Vagina (tissue), 2 donors: ENCODE measurements around the gene CCDC148.

Experiments
- POLR2A ChIP-seq, 2 donors: fragments of 450-650 bp; IDR thresholded peaks; one replicate each; pipeline ENCODE4 v1.6.1; 2017; ENCODE audit warnings: antibody characterized with exemption in 2 of 2, mild to moderate bottlenecking in 2 of 2, moderate library complexity in 2 of 2
- TF ChIP-seq, protein P1 (sequence below), 3 experiments: fragments of 450-650 bp in 2 of 3; fragments of 200-600 bp in 1 of 3; sonication (generic) in 1 of 3; IDR thresholded peaks; one replicate each; pipeline ENCODE4 v1.5.1; 2017 to 2019; ENCODE audit warnings: antibody characterized with exemption in 3 of 3, mild to moderate bottlenecking in 2 of 3, moderate library complexity in 2 of 3

DNA sequence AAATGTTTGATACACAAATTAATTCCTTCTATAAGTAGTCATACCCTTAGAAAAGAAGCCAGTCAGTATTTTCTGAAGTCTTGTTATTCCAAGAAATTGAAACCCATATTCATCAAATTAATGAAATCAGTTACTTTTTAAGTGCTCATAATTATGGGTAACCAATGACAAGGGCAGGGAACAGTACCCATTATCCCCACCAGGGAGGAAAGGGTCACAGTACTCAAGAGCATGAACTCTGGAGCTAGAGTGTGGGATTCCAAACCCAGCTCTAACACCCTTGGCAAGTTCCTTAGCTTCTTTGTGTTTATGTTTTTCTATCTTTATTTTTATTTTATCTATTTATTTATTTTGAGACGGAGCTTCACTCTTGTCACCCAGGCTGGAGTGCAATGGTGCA is 68.4 kb downstream of the CCDC148 start:
- TF ChIP-seq POLR2A (IDR thresholded peaks at IDR 0.05): no peak
- TF ChIP-seq, protein P1, sequence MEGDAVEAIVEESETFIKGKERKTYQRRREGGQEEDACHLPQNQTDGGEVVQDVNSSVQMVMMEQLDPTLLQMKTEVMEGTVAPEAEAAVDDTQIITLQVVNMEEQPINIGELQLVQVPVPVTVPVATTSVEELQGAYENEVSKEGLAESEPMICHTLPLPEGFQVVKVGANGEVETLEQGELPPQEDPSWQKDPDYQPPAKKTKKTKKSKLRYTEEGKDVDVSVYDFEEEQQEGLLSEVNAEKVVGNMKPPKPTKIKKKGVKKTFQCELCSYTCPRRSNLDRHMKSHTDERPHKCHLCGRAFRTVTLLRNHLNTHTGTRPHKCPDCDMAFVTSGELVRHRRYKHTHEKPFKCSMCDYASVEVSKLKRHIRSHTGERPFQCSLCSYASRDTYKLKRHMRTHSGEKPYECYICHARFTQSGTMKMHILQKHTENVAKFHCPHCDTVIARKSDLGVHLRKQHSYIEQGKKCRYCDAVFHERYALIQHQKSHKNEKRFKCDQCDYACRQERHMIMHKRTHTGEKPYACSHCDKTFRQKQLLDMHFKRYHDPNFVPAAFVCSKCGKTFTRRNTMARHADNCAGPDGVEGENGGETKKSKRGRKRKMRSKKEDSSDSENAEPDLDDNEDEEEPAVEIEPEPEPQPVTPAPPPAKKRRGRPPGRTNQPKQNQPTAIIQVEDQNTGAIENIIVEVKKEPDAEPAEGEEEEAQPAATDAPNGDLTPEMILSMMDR (IDR thresholded peaks at IDR 0.05): no peak
